Kidney capillary endothelial cell (primary cell): ENCODE measurements around the gene CALML4.
"Not testable (repeated sequence)": the region's sequence is repeated elsewhere in the genome, so short reads cannot be mapped to it uniquely, and the experiment has no call there.

Experiments
- DNase-seq: peaks from one replicate; pipeline ENCODE4 v3.0.0-alpha.2; 2018; ENCODE audit warnings: low spot score

CALML4 gene

DNA sequence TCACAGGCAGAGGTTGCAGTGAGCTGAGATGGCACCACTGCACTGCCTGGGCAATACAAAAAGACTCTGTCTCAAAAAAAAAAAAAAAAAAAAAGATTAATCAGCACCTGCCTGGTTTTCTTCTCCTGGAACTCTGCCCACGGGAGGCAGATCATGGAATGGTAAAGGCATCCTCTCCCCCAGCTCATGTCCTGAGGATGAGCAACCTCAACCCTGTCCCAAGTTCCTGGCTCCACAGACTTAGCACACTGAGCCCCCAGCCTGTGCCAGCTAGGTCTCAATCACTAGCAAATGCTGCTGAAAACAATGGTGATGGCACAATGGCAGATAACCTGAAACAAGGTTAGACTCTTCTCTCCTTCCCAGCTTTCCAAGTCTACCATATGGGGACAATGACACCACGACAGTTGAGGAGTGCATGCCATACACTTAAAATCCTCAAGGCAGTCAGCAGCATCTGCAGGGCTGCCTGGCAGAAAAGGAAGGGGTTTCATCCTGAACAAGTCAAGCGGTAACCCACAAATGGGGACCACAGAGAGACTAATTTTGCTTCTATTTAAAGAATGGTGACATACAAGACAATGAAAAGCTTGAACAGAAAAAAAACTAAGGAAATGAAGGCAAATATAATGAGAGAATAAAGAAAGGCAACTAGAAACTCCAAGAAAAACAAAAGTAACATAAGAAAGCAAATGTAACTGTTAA lies 19.6 kb upstream of the CALML4 start:
- no peak for DNase-seq

DNA sequence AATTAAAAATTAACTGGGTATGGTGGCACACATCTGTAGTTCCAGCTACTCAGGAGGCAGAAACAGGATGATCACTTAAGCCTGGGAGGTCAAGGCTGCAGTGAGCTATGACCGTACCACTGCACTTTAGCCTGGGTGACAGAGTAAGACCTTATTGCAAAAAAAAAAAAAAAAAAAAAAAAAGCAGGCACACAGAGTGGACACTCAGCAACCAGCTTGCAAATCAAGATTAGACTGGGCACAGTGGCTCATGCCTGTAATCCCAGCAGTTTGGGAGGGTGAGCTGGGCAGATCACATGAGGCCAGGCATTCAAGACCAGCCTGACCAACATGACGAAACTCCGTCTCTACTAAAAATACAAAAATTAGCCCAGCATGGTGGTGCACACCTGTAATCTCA lies 19.0 kb upstream of the CALML4 start:
- DNase-seq: no peak

DNA sequence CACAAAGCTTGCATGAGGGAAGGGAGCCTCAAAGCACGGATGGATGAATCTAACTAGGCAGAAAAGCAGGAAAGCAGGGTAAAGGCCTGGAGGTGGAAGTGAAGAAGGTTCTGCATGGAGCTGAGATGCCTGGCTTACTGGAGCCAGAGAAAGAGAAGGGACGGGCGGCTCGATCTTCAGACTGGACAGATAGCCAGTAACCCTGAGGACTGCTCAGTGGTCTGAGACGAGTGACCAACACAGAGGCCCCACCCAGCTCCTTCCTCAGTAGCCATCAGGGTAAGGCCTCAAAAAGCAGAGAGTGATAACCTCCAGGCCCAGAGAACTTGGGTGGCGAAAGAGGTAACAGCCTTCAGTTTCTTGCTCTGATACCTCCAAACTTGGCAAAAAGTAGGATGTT lies 18.0 kb upstream of the CALML4 start:
- DNase-seq: no peak

GRCh38 chr15:68222432-68222743 lies 17.3 kb upstream of the CALML4 start:
- not testable (repeated sequence) for DNase-seq

DNA sequence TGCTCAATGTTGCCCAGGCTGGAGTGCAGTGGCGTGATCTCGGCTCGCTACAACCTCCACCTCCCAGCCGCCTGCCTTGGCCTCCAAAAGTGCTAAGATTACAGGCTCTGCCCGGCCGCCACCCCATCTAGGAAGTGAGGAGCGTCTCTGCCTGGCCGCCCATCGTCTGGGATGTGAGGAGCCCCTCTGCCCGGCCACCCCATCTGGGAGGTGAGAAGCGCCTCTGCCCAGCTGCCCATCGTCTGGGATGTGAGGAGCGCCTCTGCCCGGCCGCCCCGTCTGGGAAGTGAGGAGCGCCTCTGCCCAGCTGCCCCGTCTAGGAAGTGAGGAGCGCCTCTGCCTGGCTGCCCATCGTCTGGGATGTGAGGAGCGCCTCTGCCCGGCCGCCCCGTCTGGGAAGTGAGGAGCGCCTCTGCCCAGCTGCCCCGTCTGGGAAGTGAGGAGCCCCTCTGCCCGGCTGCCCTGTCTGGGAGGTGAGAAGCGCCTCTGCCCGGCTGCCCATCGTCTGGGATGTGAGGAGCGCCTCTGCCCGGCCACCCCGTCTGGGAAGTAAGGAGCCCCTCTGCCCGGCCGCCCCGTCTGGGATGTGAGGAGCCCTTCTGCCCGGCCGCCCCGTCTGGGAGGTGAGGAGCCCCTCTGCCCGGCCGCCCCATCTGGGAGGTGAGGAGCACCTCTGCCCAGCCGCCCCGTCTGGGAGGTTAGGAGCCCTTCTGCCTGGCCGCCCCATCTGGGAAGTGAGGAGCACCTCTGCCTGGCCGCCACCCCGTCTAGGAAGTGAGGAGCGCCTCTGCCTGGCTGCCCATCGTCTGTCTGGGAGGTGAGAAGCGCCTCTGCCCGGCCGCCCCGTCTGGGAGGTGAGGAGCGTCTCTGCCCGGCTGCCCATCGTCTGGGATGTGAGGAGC lies 16.6 kb upstream of the CALML4 start:
- not testable (repeated sequence) for DNase-seq

GRCh38 chr15:68220967-68221366 lies 15.8 kb upstream of the CALML4 start:
- no peak for DNase-seq

GRCh38 chr15:68220489-68220888 lies 15.4 kb upstream of the CALML4 start:
- DNase-seq: no peak

GRCh38 chr15:68218847-68219798 lies 14.0 kb upstream of the CALML4 start:
- DNase-seq: no peak

DNA sequence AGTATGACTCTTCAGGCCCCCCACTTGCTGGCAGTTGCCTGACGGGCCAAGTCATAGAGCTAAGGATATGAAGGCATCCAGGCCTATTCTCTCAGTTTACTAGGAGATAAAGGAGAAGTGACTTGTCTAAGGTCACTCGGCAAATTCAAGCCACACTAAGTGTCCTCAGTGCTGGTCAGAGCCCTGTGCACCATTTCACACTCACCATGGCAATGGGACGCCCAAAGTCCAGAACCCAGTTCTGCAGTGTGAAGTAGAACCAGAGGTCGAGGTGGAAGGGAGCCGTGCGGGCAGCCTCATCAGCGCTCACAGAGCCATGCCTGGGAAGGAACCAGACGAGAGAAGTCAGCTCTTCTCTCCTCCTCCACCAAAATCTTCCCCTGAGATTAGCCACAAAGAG lies 13.2 kb upstream of the CALML4 start:
- no peak for DNase-seq

DNA sequence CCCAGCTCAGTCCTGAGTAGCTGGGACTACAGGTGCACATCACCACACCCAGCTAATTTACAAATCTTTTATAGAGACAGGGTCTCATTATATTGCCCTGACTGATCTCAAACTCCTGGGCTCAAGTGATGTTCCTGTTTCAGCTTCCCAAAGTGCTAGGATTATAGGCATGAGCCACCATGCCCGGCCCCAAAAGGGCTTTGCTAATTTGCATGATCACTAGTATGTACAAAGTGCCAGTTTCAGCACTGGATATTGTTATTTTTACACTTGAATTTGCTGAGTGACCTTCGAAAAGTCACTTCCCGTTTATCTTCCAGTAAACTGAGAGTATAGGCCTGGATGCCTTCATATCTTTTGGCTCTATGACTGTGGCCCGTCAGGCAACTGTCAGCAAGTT lies 12.2 kb upstream of the CALML4 start:
- DNase-seq: no peak

GRCh38 chr15:68214838-68215254 lies 9.7 kb upstream of the CALML4 start:
- DNase-seq: no peak

DNA sequence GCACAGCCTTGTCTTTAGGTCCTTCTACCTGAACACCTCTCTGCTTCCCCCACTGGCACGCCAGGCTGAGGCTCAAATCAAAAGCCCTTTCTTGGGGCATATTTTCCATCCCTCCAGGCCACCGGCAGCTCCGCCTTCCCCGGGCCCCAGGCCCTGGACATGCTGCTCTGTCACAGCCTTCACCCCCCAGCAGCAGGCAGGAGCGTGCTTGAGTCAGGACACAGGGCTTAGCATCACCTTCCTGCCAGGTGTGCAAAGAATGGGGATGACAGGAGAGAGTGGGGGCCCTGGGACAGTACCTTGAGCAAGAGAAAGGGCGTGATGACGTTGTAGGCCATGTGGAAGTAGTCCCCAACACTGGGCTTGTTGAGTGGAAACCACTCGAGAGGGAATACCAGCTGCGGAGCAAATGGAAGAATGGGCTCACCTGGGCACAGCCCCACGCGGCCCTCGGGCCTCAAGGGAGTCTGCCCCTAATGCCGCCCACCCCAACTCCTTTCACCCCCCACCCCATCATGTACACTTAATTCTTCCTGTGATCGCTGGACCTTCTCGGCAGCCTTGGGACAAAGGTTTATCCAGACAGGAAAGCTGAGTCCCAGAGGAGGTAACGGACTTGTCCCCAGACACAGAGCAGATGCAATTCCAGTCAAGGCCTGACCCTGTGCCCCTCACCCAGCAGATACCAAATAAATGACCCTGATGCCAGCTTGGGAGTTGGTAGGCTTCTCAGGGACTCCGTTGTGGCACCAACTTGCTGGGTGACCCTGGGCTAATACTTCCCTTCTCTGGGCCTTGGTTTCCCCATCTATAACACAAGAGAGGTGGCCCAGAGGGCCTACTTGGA lies 9.1 kb upstream of the CALML4 start:
- no peak for DNase-seq

DNA sequence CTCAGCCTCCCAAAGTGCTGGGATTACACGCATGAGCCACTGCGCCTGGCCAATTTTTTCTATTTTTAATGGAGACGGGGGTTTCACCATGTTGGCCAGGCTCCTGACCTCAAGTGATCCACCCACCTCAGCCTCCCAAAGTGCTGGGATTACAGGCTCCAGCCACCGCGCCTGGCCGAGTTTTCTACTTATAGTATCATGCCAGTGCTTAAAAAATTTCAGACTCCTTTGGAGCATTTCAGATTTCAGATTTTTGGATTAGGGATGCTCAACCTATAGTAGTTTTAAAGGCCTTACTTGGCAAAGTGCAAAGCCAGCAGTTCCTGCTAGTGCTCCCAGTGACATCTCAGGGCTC lies 8.3 kb upstream of the CALML4 start:
- DNase-seq: not testable (repeated sequence)

GRCh38 chr15:68211656-68212320 lies 6.7 kb upstream of the CALML4 start:
- no peak for DNase-seq

DNA sequence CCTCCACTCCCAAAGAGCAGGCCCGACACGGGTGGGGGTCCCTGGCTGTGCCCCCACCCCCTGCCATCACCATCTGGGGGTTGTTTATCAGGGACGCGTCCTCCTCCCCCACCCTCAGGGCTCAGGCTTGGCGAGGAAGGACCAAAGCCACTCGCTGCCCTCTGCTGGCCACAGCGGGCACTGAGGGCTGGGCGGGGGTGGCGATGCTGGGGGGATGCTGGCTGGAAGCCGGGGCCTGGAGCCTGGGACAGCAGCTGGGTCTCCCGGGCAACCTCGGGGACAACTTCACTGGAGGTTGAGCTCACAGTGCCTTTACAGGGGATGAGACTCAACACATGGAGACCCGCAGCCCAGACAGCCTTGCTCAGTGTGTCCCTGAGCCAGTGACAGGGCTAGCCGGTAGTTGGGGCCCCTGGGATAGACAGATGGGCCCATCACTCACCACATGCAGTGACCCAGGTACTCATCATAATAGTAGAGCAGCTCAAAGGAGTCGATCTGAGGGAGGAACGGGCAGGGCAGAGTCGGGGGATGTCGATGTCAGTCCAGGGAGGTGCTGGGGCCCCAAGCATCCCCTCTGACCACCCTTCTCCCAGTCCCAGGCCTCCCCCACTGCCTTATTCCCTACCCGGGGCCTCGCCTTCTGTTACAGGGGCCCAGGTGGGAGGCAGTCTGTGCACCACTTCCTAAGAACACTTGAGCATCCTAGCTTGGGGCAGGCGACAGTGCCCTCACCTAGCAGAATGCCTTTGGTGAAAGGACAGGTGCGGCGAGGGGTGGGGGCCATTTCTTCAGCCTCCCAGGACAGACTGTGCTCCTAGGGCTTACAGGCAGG lies 5.9 kb upstream of the CALML4 start:
- peak; percentile 60 for DNase-seq

GRCh38 chr15:68210409-68210756 lies 5.3 kb upstream of the CALML4 start:
- DNase-seq: no peak

DNA sequence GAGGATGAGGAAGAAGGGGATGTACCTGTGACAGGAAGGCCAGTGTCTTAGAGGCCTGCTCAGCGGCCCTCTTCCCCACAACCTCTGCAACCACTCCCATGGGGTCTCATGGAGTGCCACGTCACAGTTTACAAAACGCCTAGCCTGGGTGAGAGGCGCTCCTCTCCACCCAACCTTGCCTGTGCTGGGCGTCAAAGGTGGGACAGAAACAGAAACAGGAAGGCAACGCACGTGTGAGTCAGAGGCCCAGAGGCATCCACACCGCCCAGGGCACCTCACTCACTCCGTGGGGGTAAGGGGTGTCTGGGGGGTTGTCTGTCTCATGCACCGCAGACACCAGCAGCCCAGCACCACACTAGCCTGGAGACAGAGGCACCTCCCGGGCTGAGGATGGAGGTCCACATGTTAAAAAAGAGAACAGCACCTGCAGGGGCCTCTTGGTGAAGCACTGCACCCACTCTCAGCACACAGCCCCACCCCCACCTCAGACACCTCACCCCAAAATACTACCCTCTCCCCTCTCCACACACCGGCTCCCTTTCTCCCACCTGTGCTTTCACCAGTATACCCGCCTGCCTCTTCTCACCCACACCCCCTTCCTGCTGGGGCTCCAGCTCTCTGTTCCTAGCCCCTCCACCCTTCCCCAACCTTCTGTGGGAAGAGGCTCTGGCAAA lies 4.7 kb upstream of the CALML4 start:
- no peak for DNase-seq

- no peak for DNase-seq
Observed at GRCh38 chr15:68209272-68209671, 4.1 kb upstream of the CALML4 start.

DNA sequence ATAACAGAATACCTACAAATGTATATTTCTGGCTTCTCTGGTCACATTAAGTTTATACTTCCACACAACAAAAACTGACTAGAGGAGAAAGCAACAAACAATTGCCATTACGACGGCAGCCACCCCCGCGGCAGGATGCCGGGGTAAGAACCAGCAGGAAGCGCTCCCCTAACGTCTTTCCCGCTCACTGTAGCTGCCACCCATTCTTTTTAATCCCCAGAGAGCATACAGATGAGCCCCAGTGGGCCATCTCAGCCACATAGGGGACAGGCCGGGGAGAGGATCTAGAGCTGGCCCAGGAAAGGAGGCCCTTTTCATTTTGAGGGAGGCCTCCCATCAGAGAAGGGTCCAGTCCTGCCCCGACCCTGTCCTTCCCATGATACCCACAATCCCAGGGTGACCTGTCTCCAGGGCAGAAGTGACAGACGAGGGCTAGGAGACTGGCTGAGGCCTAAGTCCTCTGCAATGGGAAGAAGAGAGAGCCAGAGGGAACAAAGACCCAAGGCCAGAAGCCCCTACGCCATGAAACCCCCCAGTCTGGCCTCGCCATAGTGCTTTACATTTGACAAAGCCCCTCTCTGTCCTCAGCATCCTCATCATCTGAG lies 3.6 kb upstream of the CALML4 start:
- DNase-seq: peak; percentile 8
